HG03558 (cell line): ENCODE data around the gene PHF13.
"Not testable (repeated sequence)": the region's sequence is repeated elsewhere in the genome, so short reads cannot be mapped to it uniquely, and the experiment has no call there.

ENCODE experiments used
- ATAC-seq: cut with Tn5 transposase; IDR thresholded peaks from one replicate; pipeline ENCODE4 v1.9.1; 2021; ENCODE audit warnings: moderate number of reproducible peaks; ENCODE audit not compliant: unreplicated experiment; ENCODE audit errors: extremely low read depth

Gene PHF13

DNA sequence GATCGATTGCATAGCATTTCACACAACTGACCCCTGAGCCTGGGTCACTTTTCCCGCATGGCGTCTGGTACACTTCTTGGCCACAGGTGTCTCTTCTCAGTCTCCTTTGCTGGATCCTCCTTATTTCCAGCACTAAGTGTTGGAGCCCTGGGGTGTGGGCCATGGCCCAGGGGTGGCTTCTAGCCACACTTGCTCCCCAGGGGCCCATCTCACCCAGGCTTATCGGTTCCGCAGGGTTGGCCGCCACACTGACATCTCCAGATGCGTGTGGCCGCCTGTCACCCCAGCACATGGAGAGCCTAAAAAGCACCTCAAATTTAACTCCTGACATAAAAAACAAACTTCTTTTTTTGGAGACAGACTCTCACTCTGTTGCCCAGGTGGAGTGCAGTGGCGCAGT lies 13.5 kb downstream of the PHF13 start:
- no peak for ATAC-seq

- no peak for ATAC-seq
These were observed 14.5 kb downstream of the PHF13 start for GRCh38 chr1:6627841-6628545.

- ATAC-seq = no peak
These were observed 15.5 kb downstream of the PHF13 start for GRCh38 chr1:6628971-6629479.

- no peak for ATAC-seq
These were observed 16.5 kb downstream of the PHF13 start for GRCh38 chr1:6630027-6630426.

DNA sequence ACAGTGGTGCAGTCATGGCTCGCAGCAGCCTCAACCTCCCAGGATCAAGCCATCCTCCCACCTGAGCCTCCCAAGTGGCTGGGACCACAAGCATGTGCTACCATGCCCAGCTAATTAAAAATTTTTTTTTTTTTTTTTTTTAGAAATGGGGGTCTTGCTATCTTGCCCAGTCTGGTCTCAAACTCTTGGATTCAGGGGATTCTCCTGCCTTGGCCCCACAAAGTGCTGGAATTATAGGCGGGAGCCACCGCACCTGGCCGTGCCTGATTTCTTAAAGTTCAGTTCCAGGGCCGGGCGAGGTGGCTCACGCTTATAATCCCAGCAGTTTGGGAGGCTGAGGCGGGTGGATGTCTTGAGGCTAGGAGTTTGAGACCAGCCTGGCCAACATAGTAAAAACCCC lies 17.5 kb downstream of the PHF13 start:
- no peak for ATAC-seq

- no peak for ATAC-seq
These were observed 19.3 kb downstream of the PHF13 start for GRCh38 chr1:6632588-6633514.

DNA sequence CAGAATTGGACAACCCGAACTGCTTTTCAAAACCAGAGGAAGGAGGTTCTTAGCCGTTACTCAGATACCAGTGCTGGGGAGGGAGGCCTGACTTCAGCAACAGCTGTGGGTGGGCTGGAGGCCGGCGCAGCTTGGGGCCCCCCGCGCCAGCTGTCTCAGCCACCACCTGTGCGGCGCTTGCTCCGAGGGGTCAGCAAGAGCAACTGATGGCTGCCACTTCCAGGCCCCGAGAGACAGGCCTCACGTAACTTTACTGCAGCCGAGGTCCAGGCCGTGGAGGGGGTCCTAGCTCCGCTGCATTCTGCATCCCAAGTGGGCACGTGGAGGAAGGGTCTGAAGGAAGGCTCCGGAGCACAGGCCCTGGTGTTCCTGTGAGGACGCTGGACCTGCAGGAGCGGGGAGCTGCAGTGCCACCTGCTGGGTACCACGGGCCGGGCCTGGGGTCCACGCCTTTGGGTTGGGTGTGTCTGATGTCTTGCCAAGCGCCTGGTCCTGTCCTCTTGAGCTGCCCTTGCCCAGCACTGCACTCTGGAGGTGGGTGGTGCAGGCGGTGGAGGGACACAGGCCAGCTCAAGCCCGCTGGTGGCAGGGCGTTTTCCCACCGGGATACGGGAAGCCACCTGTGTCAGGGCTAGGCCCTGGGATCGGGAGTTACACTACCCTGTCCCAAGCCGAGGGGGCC lies 21.0 kb downstream of the PHF13 start:
- ATAC-seq = no peak

- no peak for ATAC-seq
These were observed 21.8 kb downstream of the PHF13 start for GRCh38 chr1:6635161-6635909.

- ATAC-seq = no peak
These were observed 22.6 kb downstream of the PHF13 start for GRCh38 chr1:6635910-6636760.

DNA sequence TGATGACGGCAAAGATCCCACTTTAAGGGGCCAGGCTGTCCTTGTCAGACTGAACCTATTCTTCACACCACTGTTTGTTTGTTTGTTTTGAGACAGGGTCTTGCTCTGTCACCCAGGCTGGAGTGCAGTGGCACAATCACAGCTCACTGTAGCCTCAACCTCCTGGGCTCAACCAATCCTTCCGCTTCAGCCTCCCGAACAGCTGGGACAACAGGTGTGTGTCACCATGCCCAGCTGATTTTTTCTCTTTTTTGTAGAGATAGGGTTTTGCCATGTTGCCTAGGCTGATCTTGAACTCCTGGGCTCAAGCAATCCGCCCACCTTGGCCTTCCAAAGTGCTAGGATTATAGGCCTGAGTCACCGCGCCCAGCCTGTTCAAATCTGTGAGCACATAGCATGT lies 23.2 kb downstream of the PHF13 start:
- ATAC-seq = not testable (repeated sequence)

GRCh38 chr1:6637770-6638169 lies 24.2 kb downstream of the PHF13 start:
- ATAC-seq = no peak

GRCh38 chr1:6638226-6638625 lies 24.7 kb downstream of the PHF13 start:
- no peak for ATAC-seq

DNA sequence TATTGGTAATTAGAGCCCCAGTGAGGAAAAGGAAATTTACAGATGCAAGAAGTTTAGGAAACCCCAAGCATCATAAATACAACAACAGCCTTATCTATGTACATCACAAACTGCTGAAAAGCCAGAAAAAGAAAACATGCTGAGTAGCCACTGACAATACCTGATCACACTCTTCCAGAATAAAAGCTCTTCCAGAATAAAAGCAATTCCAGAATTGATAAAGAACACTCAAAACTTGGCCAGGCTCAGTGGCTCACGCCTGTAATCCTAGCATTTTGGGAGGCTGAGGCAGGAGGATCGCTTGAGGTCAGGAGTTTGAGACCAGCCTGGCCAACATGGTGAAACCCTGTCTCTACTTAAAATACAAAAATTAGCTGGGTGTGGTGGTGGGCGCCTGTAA lies 27.3 kb downstream of the PHF13 start:
- not testable (repeated sequence) for ATAC-seq

DNA sequence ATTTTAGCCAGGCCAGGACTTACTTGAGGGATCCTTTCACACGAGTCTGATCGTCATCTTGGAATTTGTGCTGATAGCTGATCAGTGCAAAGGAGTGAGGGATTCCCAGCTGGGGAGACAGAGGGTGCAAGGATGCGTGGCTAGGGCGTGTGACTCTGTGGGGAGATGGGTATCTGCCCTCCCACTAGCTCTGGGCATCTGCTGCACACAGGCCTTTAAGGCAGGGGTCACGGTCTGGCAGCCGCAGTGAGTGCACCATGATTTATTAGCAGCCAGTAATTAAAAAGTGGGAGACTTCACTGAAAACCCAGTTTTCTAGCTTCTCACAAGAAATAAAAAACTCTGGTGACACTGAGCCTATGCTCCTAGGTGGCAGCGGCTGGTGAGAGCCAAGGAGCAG lies 31.5 kb downstream of the PHF13 start:
- no peak for ATAC-seq

- no peak for ATAC-seq
These were observed 33.1 kb downstream of the PHF13 start for GRCh38 chr1:6646499-6647148.

GRCh38 chr1:6648556-6648955 lies 35.0 kb downstream of the PHF13 start:
- no peak for ATAC-seq

DNA sequence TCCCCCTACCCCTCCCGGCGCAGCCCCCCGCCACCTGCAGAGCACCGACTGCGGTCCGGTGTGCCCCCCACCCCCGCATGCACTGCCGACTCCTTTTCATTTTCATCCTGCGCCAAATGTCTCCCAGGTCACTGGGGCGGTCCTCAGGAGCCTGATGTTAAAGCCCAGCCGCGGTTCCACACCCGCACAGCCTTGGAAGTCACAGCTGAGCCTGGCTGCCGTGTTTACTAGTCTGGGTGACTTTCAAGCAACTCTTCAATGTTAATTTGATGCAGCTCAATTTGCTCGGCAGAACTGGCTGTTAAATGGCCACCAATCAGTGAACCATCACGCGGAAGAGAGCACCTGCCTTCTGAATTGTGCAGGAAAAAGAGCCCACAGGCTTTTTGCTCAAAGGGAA lies 38.4 kb downstream of the PHF13 start:
- no peak for ATAC-seq

GRCh38 chr1:6652986-6653385 lies 39.5 kb downstream of the PHF13 start:
- no peak for ATAC-seq
